Endothelial cell of umbilical vein (primary cell): ENCODE measurements around the gene EPYC.

Source experiments
- EZH2 ChIP-seq: IDR thresholded peaks from 2 replicates; pipeline ENCODE4 v1.6.1; 2012; ENCODE audit warnings: borderline replicate concordance, low read depth, mild to moderate bottlenecking, moderate library complexity, low read length, inconsistent platforms; ENCODE audit not compliant: severe bottlenecking
- FOS ChIP-seq: IDR thresholded peaks from 2 replicates; pipeline ENCODE4 v1.6.1; 2011; ENCODE audit warnings: mild to moderate bottlenecking, low read length, moderate library complexity, borderline replicate concordance; ENCODE audit not compliant: insufficient read depth
- MYC ChIP-seq: IDR thresholded peaks from one replicate; pipeline ENCODE4 v1.6.1; 2011; ENCODE audit warnings: mild to moderate bottlenecking, low read depth, low read length
- POLR2AphosphoS5 ChIP-seq: IDR thresholded peaks from 2 replicates; pipeline ENCODE4 v1.6.1; 2012; ENCODE audit warnings: low read depth, mild to moderate bottlenecking, control low read depth, low read length, moderate library complexity; ENCODE audit not compliant: insufficient read depth
- TF ChIP-seq, protein P1 (sequence below), 2 donors: IDR thresholded peaks; 1 replicate in 1 of 2; 2 replicates in 1 of 2; pipeline ENCODE4 v1.5.1; 2011; ENCODE audit warnings: low read length in 2 of 2, mild to moderate bottlenecking in 2 of 2, moderate library complexity in 2 of 2, control low read depth in 1 of 2, inconsistent platforms in 1 of 2, low read depth in 1 of 2; ENCODE audit not compliant: insufficient read depth in 1 of 2; ENCODE audit errors: extremely low read depth in 1 of 2
- TF ChIP-seq, protein P2 (sequence below): IDR thresholded peaks from 2 replicates; pipeline ENCODE4 v1.6.1; 2011; ENCODE audit not compliant: insufficient read depth, insufficient read length

DNA sequence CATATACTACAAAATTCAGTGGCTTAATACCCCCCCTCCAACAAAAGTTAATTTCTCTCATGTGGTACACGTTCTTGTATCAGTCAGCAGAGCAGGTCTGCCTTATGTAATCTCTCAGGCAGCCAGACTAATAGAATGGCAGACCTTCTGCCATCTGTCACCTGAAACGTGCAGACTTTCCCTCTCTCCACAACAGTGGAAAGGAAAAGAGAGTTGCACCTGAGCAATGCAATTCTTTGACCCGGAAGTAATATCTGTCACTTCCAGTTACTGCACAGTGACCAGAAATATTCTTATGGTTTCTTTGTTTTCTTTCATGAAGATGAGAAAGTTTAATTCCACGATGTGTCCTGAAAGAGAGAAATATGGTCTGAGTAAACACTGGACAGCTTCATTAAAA lies 38.6 kb upstream of the EPYC start:
- TF ChIP-seq EZH2 (no peak), POLR2AphosphoS5 (no peak), FOS (no peak), MYC (no peak)
- TF ChIP-seq, protein P1, sequence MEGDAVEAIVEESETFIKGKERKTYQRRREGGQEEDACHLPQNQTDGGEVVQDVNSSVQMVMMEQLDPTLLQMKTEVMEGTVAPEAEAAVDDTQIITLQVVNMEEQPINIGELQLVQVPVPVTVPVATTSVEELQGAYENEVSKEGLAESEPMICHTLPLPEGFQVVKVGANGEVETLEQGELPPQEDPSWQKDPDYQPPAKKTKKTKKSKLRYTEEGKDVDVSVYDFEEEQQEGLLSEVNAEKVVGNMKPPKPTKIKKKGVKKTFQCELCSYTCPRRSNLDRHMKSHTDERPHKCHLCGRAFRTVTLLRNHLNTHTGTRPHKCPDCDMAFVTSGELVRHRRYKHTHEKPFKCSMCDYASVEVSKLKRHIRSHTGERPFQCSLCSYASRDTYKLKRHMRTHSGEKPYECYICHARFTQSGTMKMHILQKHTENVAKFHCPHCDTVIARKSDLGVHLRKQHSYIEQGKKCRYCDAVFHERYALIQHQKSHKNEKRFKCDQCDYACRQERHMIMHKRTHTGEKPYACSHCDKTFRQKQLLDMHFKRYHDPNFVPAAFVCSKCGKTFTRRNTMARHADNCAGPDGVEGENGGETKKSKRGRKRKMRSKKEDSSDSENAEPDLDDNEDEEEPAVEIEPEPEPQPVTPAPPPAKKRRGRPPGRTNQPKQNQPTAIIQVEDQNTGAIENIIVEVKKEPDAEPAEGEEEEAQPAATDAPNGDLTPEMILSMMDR (IDR thresholded peaks at IDR 0.05; ENCODE audit: extremely low read depth in 1 of 2, insufficient read depth in 1 of 2, low read depth in 1 of 2, low read length in 2 of 2), result no peak
- TF ChIP-seq, protein P2, sequence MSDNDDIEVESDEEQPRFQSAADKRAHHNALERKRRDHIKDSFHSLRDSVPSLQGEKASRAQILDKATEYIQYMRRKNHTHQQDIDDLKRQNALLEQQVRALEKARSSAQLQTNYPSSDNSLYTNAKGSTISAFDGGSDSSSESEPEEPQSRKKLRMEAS, result no peak
